H1 (cell line): ENCODE data around the gene NRBF2. TPM values are rescaled to one million over a fixed set of nuclear protein-coding genes. Genes with fewer than 3 reads are reported as not detected.

ENCODE experiments used
- CTCF ChIA-PET: fragments of 300-600 bp; sonication (Branson Sonifier 250); formaldehyde crosslinking; loops from one replicate; lab custom pipeline; 2021; ENCODE audit not compliant: partially characterized antibody; lab: Charles Lee
- POLR2A ChIA-PET: fragments of 300-600 bp; sonication (Branson Sonifier 250); formaldehyde crosslinking; loops from one replicate; lab custom pipeline; 2021; ENCODE audit warnings: inconsistent platforms; ENCODE audit not compliant: partially characterized antibody; lab: Charles Lee
- DNase-seq, 2 experiments: peaks; one replicate each; pipeline versions ENCODE4 v3.0.0 to v3.0.0-alpha.2; 2010 to 2022; ENCODE audit warnings: low spot score in 2 of 2, low read depth in 1 of 2, mixed read lengths in 1 of 2
- FAIRE-seq: peaks from 2 replicates; lab custom pipeline; 2011; peaks lifted over from hg19 to GRCh38; lab: Jason Lieb, UNC
- H2AFZ ChIP-seq: 2 replicates; pipeline ENCODE4 v1.8.1; 2012; ENCODE audit warnings: low read length, inconsistent platforms
- H2AK5ac ChIP-seq: 2 replicates; pipeline ENCODE4 v1.6.1; 2013; ENCODE audit warnings: low read depth, low read length
- H2BK120ac ChIP-seq: replicated peaks from 2 replicates; pipeline ENCODE3; 2013; ENCODE audit warnings: low read depth, low read length, inconsistent platforms
- H2BK12ac ChIP-seq: 2 replicates; pipeline ENCODE4 v1.6.1; 2013; ENCODE audit warnings: low read depth, low read length
- H2BK15ac ChIP-seq: 2 replicates; pipeline ENCODE4 v1.6.1; 2013; ENCODE audit warnings: low read length
- H2BK20ac ChIP-seq: 2 replicates; pipeline ENCODE4 v1.6.1; 2013; ENCODE audit warnings: low read length
- H2BK5ac ChIP-seq: 2 replicates; pipeline ENCODE4 v1.6.1; 2013; ENCODE audit warnings: low read depth, low read length
- H3K14ac ChIP-seq: 2 replicates; pipeline ENCODE4 v1.6.1; 2013; ENCODE audit warnings: inconsistent platforms; ENCODE audit not compliant: insufficient read length
- H3K18ac ChIP-seq: 2 replicates; pipeline ENCODE4 v1.6.1; 2013; ENCODE audit warnings: low read length; ENCODE audit errors: extremely low read depth
- H3K23ac ChIP-seq: 2 replicates; pipeline ENCODE4 v1.6.1; 2013; ENCODE audit warnings: inconsistent platforms; ENCODE audit not compliant: insufficient read length
- H3K23me2 ChIP-seq: 2 replicates; pipeline ENCODE4 v1.6.1; 2013; ENCODE audit warnings: low read depth, low read length
- H3K27ac ChIP-seq: 2 replicates; pipeline ENCODE4 v1.6.1; 2011; ENCODE audit warnings: low read depth, low read length, inconsistent platforms
- H3K27me3 ChIP-seq, 4 experiments: replicated peaks in 1 of 4; 1 replicate in 1 of 4; 2 replicates in 3 of 4; pipeline versions ENCODE4 v1.6.1 to v1.8.1; 2011 to 2013; ENCODE audit warnings: low read length in 3 of 4, mild to moderate bottlenecking in 3 of 4, inconsistent platforms in 2 of 4, mixed read lengths in 2 of 4, moderate library complexity in 1 of 4; ENCODE audit not compliant: control insufficient read depth in 3 of 4, insufficient read depth in 3 of 4; ENCODE audit errors: extremely low read depth in 1 of 4
- H3K36me3 ChIP-seq, 4 experiments: 2 replicates each; pipeline versions ENCODE4 v1.6.1 to v1.8.1; 2011 to 2013; ENCODE audit warnings: mild to moderate bottlenecking in 4 of 4, low read length in 3 of 4, moderate library complexity in 2 of 4, control low read depth in 1 of 4, inconsistent platforms in 1 of 4; ENCODE audit not compliant: insufficient read depth in 4 of 4, control insufficient read depth in 2 of 4
- H3K4ac ChIP-seq: replicated peaks from 2 replicates; pipeline ENCODE3; 2013; ENCODE audit warnings: low read length, low read depth, mixed read lengths, inconsistent platforms; ENCODE audit not compliant: insufficient read length
- H3K4me1 ChIP-seq, 4 experiments: replicated peaks in 1 of 4; 1 replicate in 1 of 4; 2 replicates in 3 of 4; pipeline versions ENCODE4 v1.6.1 to v1.8.1; 2011 to 2013; ENCODE audit warnings: low read length in 3 of 4, inconsistent platforms in 2 of 4, mixed read lengths in 1 of 4; ENCODE audit not compliant: insufficient read depth in 4 of 4, control insufficient read depth in 3 of 4
- H3K4me2 ChIP-seq, 2 experiments: 2 replicates each; pipeline versions ENCODE4 v1.6.1 to v1.8.1; 2011 to 2013; ENCODE audit warnings: low read depth in 2 of 2, low read length in 2 of 2, control low read depth in 1 of 2, inconsistent platforms in 1 of 2, mild to moderate bottlenecking in 1 of 2; ENCODE audit not compliant: insufficient read depth in 1 of 2
- H3K4me3 ChIP-seq, 4 experiments: fragments of 200-600, 300-600 bp in 1 of 4; sonication (generic), shearing (Covaris generic), sonication (Bioruptor Twin) in 1 of 4; 2 replicates each; pipeline versions ENCODE4 v1.5.1 to v1.8.1; 2011 to 2016; ENCODE audit warnings: low read length in 4 of 4, low read depth in 3 of 4, control low read depth in 2 of 4, inconsistent platforms in 2 of 4, mild to moderate bottlenecking in 2 of 4, mixed read lengths in 1 of 4, moderate library complexity in 1 of 4; ENCODE audit not compliant: insufficient read depth in 2 of 4; ENCODE audit errors: extremely low read depth in 1 of 4
- H3K56ac ChIP-seq: replicated peaks from 2 replicates; pipeline ENCODE3; 2013; ENCODE audit warnings: low read depth, mild to moderate bottlenecking, mixed read lengths, low read length, inconsistent platforms; ENCODE audit not compliant: insufficient read length
- H3K79me1 ChIP-seq: 2 replicates; pipeline ENCODE4 v1.6.1; 2013; ENCODE audit warnings: low read depth, low read length, control low read depth
- H3K79me2 ChIP-seq, 2 experiments: 2 replicates each; pipeline versions ENCODE4 v1.6.1 to v1.8.1; 2012 to 2013; ENCODE audit warnings: low read length in 2 of 2, mild to moderate bottlenecking in 2 of 2, inconsistent platforms in 1 of 2; ENCODE audit not compliant: insufficient read depth in 2 of 2, control insufficient read depth in 1 of 2
- H3K9ac ChIP-seq, 4 experiments: replicated peaks in 1 of 4; 1 replicate in 1 of 4; 2 replicates in 3 of 4; pipeline versions ENCODE4 v1.6.1 to v1.8.1; 2011 to 2013; ENCODE audit warnings: low read depth in 3 of 4, low read length in 3 of 4, control low read depth in 2 of 4, mild to moderate bottlenecking in 2 of 4, moderate library complexity in 2 of 4, inconsistent platforms in 1 of 4; ENCODE audit errors: extremely low read depth in 1 of 4
- H3K9me3 ChIP-seq, 2 experiments: 2 replicates each; pipeline versions ENCODE4 v1.6.1 to v1.8.1; 2012 to 2013; ENCODE audit warnings: mild to moderate bottlenecking in 2 of 2, moderate library complexity in 2 of 2, control low read depth in 1 of 2, inconsistent platforms in 1 of 2, low read depth in 1 of 2, low read length in 1 of 2, mixed read lengths in 1 of 2; ENCODE audit not compliant: insufficient read depth in 2 of 2
- H4K20me1 ChIP-seq, 2 experiments: replicated peaks in 1 of 2; 2 replicates each; pipeline versions ENCODE3 to v1.8.1; 2011 to 2013; ENCODE audit warnings: inconsistent platforms in 2 of 2, low read length in 2 of 2, mild to moderate bottlenecking in 1 of 2; ENCODE audit not compliant: insufficient read depth in 2 of 2, control insufficient read depth in 1 of 2
- H4K5ac ChIP-seq: 2 replicates; pipeline ENCODE4 v1.6.1; 2013; ENCODE audit warnings: low read length, low read depth, mixed read lengths, inconsistent platforms; ENCODE audit not compliant: insufficient read length
- H4K8ac ChIP-seq: 2 replicates; pipeline ENCODE4 v1.8.0; 2013; ENCODE audit warnings: mild to moderate bottlenecking, moderate library complexity, low read length, inconsistent platforms; ENCODE audit not compliant: insufficient read depth; ENCODE audit errors: extremely low read depth
- H4K91ac ChIP-seq: replicated peaks from 2 replicates; pipeline ENCODE3; 2013; ENCODE audit warnings: low read length, mixed read lengths, inconsistent platforms; ENCODE audit not compliant: insufficient read length
- ATF2 ChIP-seq: IDR thresholded peaks from 2 replicates; pipeline ENCODE4 v1.6.1; 2012; ENCODE audit warnings: low read length, inconsistent platforms
- ATF3 ChIP-seq: IDR thresholded peaks from 2 replicates; pipeline ENCODE4 v1.6.1; 2011; ENCODE audit warnings: low read depth, mild to moderate bottlenecking, low read length; ENCODE audit not compliant: insufficient read depth
- BRCA1 ChIP-seq: IDR thresholded peaks from 2 replicates; pipeline ENCODE4 v1.6.1; 2012; ENCODE audit warnings: low read depth, low read length, improper control_type of control experiment
- CEBPB ChIP-seq: IDR thresholded peaks from 2 replicates; pipeline ENCODE4 v1.6.1; 2012; ENCODE audit warnings: low read depth, low read length
- EP300 ChIP-seq, 2 experiments: IDR thresholded peaks; 1 replicate in 1 of 2; 2 replicates in 1 of 2; pipeline ENCODE4 v1.6.1; 2011 to 2012; ENCODE audit warnings: low read depth in 2 of 2, low read length in 2 of 2, mild to moderate bottlenecking in 2 of 2, borderline replicate concordance in 1 of 2, inconsistent platforms in 1 of 2, moderate library complexity in 1 of 2
- JUND ChIP-seq: IDR thresholded peaks from 2 replicates; pipeline ENCODE4 v1.6.1; 2011; ENCODE audit warnings: mild to moderate bottlenecking, improper control_type of control experiment, low read length
- KDM1A ChIP-seq: fragments of 200-600, 300-600 bp; sonication (generic); IDR thresholded peaks from 2 replicates; pipeline ENCODE4 v1.7.1; 2016; ENCODE audit warnings: mild to moderate bottlenecking, low read length, borderline replicate concordance
- MAFK ChIP-seq: IDR thresholded peaks from 2 replicates; pipeline ENCODE4 v1.6.1; 2012; ENCODE audit warnings: low read depth, mild to moderate bottlenecking, improper control_type of control experiment, low read length
- NANOG ChIP-seq: IDR thresholded peaks from 2 replicates; pipeline ENCODE4 v1.6.1; 2011; ENCODE audit warnings: low read length, low read depth, mild to moderate bottlenecking, inconsistent platforms; ENCODE audit not compliant: insufficient read depth, poor library complexity, severe bottlenecking
- SIRT6 ChIP-seq: IDR thresholded peaks from one replicate; pipeline ENCODE4 v1.7.1; 2012; ENCODE audit warnings: low read length, inconsistent platforms
- TCF12 ChIP-seq: IDR thresholded peaks from 2 replicates; pipeline ENCODE4 v1.6.1; 2011; ENCODE audit warnings: low read depth, mild to moderate bottlenecking, low read length
- TEAD4 ChIP-seq: IDR thresholded peaks from 2 replicates; pipeline ENCODE4 v1.6.1; 2012; ENCODE audit warnings: low read depth, low read length, inconsistent platforms, mixed read lengths
- ZNF274 ChIP-seq: IDR thresholded peaks from 2 replicates; pipeline ENCODE4 v1.7.0; 2012; ENCODE audit warnings: low read length, borderline replicate concordance; ENCODE audit errors: extremely low read depth
- WGBS, 2 experiments: shearing (Covaris generic) in 1 of 2; methylation state at CpG; one replicate each; pipeline versions ENCODE4 v1.1.6 to v1.1.7; 2013 to 2015; ENCODE audit warnings: low lambda C conversion rate in 2 of 2, mixed read lengths in 2 of 2, inconsistent platforms in 1 of 2, low coverage in 1 of 2, missing lambda C conversion rate in 1 of 2; ENCODE audit not compliant: insufficient replicate concordance in 2 of 2, insufficient coverage in 1 of 2, insufficient read length in 1 of 2; ENCODE audit errors: extremely low coverage in 1 of 2, missing lambda C conversion rate in 1 of 2; 5-methylcytosine and 5-hydroxymethylcytosine counted together
- polyA plus RNA-seq, 7 experiments: library from polyadenylated mRNA; depleted of rRNA in 3 of 7; stranded (reverse) in 5 of 7; unstranded in 2 of 7; fragments of >200 nt in 5 of 7; fragments of 200-250 nt in 2 of 7; gene quantifications; 1 replicate in 5 of 7; 2 replicates in 1 of 7; 4 replicates in 1 of 7; pipeline versions ENCODE4 v1.2.1 to v1.2.3, GENCODE V29; 2011 to 2013; ENCODE audit warnings: missing spikeins in 2 of 7, mixed read lengths in 2 of 7
- total RNA-seq: library from RNA; stranded (reverse); fragmentation: NEBNext Ultra II Directional; extraction: Animal tissue kit (Norgen Biotek cat#: 25700); gene quantifications from 2 replicates; pipeline ENCODE4 v1.2.1, GENCODE V29; 2021

The NRBF2 gene
- total and polyA plus RNA-seq, 2 of the 8 experiments (the other 6 are each of a cell fraction or from before 2014, with no cell fraction given), result 11.0 to 29.9 TPM

DNA sequence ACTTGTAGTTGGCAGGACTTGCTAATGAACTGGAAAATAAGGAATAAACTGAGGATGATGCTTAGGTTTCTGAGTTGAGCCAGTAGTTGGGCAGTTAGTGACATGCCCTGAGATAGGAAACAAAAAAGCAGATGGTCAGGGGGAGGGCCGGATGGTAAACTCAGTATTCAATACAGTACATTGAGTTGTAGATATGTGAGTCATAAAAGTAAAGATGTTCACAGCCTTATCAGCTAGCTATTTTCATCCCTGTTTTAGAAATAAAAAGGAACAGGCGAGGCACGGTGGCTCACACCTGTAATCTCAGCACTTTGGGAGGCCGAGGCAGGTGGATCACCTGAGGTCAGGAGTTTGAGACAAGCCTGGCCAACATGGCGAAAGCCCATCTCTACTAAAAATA is 22.2 kb upstream of the NRBF2 start:
- no peaks in the 10 kb centered on the region for H3K36me3 ChIP-seq
- no peaks in the 10 kb centered on the region for H4K20me1 ChIP-seq
- no peak overlapping the region for H2AK5ac ChIP-seq
- POLR2A ChIA-PET, result interaction anchor here (1.7 kb wide), 1 partner anchor 22 kb away, joined by 4 read pairs; the partner anchor contains the start of gene NRBF2
- no peak overlapping the region for H2BK120ac ChIP-seq
- H3K9ac ChIP-seq, result no peak overlapping the region
- peaks cover 0 to 4% (median 0%) of the 10 kb centered on the region in 4 experiments; a peak in 2 of 7 replicates for H3K4me1 ChIP-seq
- H4K5ac ChIP-seq, result no peak overlapping the region
- no peak overlapping the region for H3K4me2 ChIP-seq
- H3K79me2 ChIP-seq, result no peaks in the 10 kb centered on the region
- H3K4ac ChIP-seq, result no peak overlapping the region
- no peak overlapping the region for H3K27ac ChIP-seq
- CTCF ChIA-PET, result no interaction called here
- H2BK15ac ChIP-seq, result no peak overlapping the region
- H3K23ac ChIP-seq, result no peak overlapping the region
- H3K56ac ChIP-seq, result no peak overlapping the region
- no peaks in the 10 kb centered on the region for H3K9me3 ChIP-seq
- no peak overlapping the region for H2BK5ac ChIP-seq
- H3K79me1 ChIP-seq, result no peaks in the 10 kb centered on the region
- H2BK20ac ChIP-seq, result no peak overlapping the region
- H4K8ac ChIP-seq, result no peak overlapping the region
- H3K14ac ChIP-seq, result no peak overlapping the region
- H3K27me3 ChIP-seq, result no peaks in the 10 kb centered on the region
- no peak overlapping the region for H3K4me3 ChIP-seq
- FAIRE-seq (no peak), DNase-seq (no peak)
- H3K18ac ChIP-seq, result no peak overlapping the region
- no peak overlapping the region for H4K91ac ChIP-seq
- H2AFZ ChIP-seq, result no peak overlapping the region
- no peaks in the 10 kb centered on the region for H3K23me2 ChIP-seq
- H2BK12ac ChIP-seq, result no peak overlapping the region
- WGBS, 2 experiments, result 99% methylated on average over 5 of the region's 5 CpGs; no CpG with 5 or more reads in 1 of the 2 experiments
- TF ChIP-seq ZNF274, result no peak
- TF ChIP-seq CEBPB, result no peak
- no peak for TF ChIP-seq SIRT6
- no peak for TF ChIP-seq BRCA1
- TF ChIP-seq KDM1A, result no peak
- no peak for TF ChIP-seq ATF2
- no peak for TF ChIP-seq NANOG
- TF ChIP-seq TEAD4, result no peak
- no peak for TF ChIP-seq MAFK
- TF ChIP-seq ATF3, result no peak
- no peak for TF ChIP-seq JUND
- TF ChIP-seq EP300 (IDR thresholded peaks at IDR 0.05; ENCODE audit: borderline replicate concordance in 1 of 2, low read depth in 2 of 2, low read length in 2 of 2), result no peak
- no peak for TF ChIP-seq TCF12
